ENCODE measurements around the gene METTL14.

METTL14 gene

DNA sequence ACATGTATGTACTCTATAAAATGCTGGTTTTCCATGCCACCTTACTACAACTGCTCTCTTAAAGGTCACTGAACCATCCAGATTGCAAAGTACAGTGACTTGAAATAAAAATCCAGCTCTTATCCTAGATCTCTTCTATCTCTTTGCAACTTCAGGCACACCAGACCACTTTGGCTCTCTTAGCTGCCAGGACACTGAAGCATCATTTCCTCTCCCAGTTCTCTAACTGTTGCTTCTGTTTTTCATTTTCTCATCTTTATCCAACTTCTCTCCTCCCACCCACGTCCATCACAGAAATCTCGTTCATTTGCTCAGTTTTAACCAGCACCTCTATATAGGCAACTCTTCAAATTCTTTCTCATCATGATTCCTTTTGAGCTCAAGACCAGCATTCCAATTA lies 74.3 kb downstream of the METTL14 start:
- no peak for DNase-seq (ENCODE audit: low read depth)

DNA sequence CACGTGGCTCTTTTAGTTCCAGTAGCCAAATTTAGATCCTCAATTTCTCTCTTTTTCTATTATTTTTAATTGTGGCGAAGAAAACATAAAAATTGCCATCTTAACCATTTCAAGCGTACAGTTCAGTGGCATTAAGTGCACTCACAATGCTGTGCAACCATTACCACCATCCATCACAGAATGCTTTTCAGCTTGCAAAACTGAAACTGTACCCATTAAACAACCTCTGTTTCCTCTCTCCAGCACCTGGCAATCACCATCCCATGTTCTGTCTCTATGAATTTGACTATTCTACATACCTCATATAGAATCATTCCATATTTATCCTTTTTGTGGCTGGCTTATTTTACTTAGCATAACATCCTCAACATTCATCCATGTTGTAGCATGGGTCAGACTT lies 74.9 kb downstream of the METTL14 start:
- DNase-seq (ENCODE audit: low read depth): no peak

DNA sequence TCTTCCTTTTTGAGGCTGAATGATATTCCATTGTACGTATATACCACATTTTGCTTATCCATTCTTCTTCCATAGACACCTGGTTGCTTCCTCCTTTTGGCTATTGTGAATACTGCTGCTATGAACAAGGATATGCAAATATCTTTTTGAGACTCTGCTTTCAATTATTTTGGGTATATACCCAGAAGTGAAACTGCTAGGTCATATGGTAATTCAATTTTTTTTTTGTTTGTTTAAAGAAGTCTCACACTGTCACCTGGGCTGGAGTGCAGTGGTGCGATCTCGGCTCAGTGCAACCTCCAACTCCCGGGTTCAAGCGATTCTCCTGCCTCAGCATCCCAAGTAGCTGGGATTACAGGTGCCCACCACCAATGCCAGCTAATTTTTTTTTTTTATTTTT lies 75.3 kb downstream of the METTL14 start:
- no peak for DNase-seq (ENCODE audit: low read depth)

DNA sequence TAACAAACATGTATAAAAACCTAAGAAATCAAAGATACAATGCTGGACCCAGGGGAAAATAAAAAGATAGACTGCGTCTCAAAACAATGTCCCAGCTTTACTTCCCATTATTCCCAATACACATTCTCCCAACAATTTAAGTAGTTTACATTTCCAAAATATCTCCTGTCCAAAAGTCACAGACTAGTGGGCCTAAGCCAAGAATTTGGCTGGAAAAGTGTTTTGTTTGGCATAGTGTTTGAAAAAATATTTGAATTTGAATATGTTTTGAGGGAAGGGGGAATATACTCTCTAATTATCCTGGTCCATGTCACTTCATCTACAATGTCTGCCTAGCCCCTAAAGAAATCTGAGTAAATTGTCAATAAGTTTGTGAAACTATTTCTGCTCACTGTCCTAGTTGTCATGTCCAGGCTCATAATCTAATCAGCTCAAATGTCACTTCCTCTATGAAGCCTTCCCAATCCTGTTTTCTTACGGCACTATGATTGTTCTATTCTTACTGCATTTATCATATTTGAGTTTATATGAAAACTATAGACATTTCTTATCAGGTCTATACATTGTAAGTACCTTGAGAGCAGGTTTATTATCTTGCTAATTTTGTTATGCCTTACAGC lies 76.3 kb downstream of the METTL14 start:
- DNase-seq (ENCODE audit: low read depth): no peak

DNA sequence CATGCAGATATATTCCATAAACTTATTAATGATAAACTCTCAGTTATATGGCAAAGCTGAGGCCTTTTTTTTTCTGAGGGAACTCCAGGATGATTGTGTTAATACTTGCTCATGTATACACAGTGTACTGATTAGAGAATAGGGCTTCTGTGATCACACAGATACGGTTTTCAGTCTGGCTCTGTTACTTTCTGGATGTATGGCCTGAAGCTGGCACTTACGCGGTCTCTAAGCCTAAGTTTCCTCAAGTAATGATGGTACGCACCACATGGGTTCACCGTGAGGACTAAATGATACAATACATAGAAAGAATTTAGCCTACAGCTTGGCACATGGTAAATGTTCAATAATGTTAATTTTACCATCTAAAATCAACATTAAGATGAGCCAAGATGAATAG lies 77.0 kb downstream of the METTL14 start:
- no peak for DNase-seq (ENCODE audit: low read depth)

DNA sequence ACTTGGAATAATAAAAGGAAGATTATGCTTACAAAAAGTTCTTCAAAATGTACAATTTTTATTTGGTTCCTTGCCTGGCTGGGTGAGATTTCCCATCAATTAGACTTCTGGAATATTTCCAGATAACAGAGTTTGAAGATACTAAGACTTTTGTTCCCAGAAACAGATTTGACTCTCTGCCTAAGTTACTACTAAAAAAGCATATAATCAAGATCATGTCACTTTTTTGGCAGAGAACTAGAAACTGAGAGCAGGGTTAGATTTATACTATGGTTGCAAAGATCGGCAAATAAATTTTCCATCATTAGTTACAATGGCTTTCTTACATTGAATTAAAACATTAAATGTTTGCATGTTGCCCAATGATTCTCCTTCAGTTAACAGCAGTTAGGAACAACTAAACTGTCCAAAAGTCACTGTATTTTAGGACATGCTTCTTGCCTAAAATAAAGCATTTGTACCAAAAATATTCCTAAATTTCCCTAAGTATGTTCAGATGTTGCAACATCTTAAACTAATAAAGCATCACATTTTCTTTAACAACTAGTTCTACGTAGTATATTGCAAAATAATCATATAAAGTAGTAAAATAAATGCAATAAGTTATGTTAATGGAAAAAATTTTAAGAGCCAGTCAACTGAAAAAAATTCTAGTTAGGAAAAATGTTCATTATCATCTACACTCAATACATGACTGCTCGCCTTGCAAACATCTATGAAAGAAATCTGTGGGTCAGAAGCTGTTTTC lies 77.7 kb downstream of the METTL14 start:
- DNase-seq (ENCODE audit: low read depth): no peak

Measured in stimulated activated CD8-positive, alpha-beta memory T cell treated with anti-CD3 and anti-CD28 coated beads, Interleukin-15, amount 100 ng/mL, for 24 hours (primary cell).